ENCODE results near the gene CANT1.

- TF ChIP-seq CTCF (IDR thresholded peaks at IDR 0.05; ENCODE audit: low read depth, low read length) (no peak), POLR2A (IDR thresholded peaks at IDR 0.05; ENCODE audit: extremely low read depth, insufficient read length) (no peak), MAX (IDR thresholded peaks at IDR 0.05; ENCODE audit: low read depth, low read length) (no peak)
Measured at GRCh38 chr17:78995022-78995760, 14.4 kb downstream of the CANT1 start.

Data from NB4 (cell line).